Amniotic stem cell (primary cell): ENCODE measurements around the gene MED7.

Experiments
- DNase-seq: peaks from one replicate; lab custom pipeline; 2025; lab: John Stamatoyannopoulos, UW

The MED7 gene

DNA sequence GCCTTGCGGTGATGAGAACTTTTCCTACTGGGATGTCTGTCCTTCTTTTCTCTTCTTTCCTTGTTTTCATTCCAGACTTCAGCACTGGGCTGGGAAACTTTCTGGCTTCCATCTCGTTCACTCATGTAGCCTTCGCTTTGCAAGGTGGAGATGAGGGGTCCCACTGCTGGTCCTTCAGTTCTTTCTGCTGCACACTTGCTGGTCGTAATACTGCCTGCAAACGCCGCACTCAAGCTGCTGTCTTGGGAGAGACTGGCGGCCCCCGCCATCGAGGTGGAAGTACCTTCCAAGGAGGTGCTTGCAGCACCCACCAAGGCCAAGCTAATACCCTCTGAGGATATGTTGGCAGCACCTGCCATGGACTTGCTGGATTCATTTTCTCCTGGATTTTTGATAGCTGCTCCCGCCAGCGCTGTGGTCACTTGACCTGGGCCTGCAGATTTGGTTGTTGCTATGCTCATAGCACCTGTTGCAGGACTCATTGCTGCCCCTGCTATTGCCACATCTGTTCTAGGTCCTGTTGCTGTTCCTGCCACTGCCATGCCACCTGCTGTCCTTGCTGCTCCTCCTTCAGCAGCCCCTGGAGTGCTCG lies 20.4 kb upstream of the MED7 start:
- no peak for DNase-seq

DNA sequence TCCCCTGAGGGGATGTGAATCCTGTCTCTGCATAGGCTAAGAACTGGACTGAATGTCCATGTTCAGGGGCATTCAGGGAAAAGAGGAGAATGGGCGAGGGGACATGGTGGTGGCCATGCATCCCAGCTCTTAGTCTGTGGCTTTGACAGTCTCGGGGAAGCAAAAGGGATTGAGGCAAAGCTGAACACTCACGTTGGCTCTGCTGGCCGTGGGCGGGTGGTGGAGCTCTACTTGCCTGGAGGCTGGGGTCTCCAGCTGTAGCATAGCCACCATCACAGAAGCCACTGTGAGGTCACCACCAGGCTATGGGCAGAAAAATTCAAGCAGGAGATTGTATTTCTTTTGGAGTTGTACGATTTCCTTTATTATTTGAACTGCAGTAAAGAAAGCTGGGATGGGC lies 19.3 kb upstream of the MED7 start:
- no peak for DNase-seq

DNA sequence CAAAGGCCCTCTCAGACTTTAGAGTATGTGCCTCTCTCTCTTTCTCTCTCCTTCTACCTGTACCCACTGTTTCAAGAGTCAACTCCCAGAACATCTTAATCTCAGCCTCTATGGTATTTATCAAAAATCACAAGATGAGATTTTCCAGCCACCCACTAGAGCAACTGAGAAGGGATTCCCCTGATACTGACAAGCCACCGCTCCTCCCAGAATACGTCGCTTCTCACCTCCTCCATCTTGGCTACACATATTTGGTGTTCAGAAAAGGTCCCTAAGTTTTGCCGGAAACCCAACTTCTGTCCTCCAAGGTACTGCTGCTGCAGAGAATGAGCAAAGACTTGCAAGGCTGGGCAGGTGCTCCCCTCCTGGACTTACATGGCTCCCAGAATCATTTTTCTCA lies 17.3 kb upstream of the MED7 start:
- DNase-seq: no peak

DNA sequence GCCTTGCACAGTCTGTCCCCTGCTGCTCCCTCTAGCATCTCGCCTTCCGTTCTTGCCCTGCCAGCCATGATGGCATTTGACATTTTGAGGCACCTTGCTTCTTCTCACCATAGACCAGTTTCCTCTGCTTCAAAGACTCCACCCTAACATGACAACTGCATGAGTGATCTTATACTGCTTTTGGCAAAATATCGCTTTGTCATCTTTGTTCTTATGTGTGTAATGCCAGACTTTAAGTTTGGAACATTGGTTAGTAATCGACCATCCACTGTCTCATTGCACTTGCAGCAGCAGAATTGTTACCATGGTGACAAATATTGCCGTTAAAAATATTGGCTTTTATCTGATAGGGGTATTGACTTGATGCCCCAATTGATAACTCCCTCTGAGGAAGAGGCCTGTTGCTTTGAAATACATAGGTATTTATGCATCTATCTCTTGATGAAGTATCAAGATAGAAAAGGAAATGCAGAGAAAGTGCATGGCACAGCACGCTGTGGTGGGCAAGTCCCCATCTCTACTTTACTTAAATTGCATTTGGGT lies 16.6 kb upstream of the MED7 start:
- no peak for DNase-seq

DNA sequence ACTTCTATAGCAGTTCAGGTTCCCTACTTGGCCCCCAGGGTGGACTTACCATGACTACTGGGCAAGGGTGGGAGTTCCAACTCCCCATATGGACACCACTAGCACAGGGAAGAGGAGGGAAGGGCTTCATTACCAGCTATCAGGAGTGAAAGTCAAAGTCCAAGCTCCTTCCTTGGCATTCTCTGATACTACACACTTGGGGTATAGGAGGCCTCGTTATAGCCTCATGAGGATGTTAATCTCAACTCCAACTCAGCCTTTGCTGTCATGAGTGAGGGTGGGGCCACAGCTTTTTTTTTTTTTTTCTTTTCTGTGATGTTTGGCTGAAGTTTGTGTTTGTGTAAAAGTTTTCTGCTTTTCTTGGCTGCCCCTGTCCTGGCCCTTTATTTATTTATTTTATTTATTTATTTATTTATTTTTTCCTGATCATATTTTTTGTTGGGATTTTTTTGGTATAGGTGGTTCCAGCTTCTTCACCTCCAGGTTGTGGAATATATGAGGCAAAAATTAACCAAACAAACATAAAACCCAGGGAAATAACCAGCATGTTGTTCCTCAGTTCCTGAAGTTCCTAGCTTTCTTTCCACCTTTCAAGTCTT lies 14.7 kb upstream of the MED7 start:
- no peak for DNase-seq

DNA sequence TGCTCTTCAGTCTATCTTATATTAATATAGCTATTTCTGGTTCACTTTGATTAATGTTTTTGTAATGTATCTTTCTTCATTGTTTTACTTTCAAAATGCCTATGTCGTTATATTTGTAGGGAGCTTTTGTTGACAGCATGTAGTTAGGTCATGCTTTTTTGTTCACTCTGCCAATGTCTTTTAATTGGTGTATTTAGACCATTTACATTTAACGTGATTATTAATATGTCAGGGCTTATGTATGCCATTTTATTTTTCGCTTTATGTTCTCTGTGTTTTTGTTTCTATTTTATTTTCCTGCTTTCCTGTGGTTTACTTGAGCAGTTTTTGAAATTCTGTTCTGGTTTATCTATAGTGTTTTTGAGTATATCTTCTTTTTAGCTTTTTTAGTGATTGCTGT lies 12.6 kb upstream of the MED7 start:
- DNase-seq: no peak

DNA sequence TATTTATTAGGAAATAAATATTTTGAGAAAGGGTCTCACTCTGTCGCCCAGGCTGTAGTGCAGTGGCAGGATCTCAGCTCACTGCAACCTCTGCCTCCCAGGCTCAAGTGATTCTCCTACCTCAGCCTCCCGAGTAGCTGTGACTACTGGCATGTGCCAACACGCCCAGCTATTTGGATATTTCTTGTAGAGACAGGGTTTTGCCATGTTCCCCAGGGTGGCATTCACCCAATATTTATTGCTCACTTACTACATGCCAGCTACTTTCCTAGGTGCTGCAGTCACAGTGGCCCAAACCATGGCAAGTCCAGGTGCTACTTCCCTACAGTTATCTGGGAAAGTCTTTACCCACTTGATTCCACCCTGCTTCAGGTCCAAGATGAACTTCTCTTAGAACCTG lies 8.3 kb upstream of the MED7 start:
- DNase-seq: no peak

DNA sequence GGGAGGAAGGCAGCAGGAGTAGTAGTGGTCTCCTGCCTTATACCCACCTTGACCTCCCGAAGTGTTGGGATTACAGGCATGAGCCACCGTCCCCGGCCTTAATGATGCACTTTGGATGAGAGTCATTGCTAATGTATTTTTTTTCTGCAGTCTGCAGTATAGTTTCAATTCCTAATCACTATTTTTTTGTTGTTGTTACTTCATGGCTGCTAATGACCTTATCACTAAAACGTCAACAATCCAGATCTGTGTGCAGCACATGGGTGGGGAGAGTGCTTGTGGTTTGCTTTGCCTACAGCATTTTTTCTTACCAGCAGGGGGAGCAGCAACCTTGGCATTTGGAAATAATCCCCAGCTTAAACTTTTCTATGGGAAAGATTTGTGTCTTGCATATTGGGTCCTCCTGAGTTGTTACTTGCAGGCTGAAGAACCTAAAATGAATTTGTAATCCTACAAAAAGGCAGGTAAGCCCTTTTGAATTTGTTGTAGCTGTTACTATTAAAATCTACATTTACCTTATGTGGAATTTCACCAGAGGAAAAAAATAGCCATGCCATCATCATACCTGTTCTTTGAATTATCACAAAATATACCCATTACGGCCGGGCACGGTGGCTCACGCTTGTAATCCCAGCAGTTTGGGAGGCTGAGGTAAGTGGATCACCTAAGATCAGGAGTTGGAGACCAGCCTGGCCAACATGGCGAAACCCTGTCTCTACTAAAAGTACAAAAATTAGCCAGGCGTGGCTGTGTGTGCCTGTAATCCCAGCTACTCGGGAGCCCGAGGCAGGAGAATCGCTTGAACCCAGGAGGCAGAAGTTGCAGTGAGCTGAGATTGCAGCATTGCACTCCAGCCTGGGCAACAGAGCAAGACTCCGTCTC lies 6.3 kb upstream of the MED7 start:
- DNase-seq: peak; percentile 46

DNA sequence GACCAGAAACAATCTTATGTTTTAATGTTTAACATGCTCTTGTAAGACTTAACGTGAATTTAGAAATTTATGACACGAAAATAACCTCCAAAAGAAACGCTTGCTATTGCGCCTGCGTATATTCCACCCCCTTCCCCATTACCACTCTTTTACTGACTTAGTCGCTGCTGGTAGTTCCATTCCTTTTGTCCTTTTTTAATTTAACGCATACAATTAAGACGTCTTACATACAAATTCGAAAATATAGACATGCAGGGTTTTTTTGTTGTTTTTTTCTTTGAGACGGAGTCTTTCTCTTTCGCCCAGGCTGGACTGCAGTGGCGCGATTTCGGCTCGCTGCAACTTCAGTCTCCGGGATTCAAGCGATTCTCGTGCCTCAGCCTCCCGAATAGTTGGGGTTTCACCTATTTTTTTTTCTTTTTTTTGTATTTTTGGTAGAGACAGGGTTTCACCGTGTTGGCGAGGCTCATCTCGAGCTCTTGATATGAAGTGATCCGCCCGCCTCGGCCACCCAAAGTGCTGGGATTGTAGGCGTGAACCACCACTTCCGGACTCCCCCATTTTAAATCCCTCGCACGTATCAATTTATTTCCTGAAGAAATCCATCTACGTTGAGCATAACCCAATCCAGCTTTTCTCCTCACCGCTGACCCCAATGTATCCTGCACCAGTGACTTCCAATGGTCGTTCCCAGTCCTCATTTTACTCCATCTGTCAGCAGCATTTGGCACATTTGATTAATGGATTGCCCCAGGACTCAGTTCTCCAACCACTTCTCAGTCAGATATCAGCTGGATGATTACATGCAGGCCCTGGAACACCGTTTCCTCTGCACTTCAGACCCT lies 684 bp upstream of the MED7 start:
- peak; percentile 32 for DNase-seq

DNA sequence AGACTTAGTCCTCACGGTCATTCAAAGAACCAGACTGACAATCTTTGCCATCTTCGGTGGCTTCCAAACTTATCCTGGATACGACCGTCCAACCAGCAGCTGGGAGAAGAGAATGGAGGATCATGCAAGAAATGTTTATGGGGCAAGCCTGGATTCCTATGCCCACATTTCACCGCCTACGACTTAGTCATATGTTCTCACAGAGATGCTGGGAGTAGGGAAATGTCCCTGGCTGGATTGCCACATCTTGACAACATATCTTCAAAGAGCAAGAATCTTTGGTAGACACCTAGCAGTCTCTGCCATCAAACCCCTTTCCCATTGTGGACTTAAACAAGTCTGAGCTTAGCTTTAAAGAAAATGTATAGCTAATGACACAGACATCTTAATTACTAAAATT lies 5.0 kb downstream of the MED7 start:
- no peak for DNase-seq

DNA sequence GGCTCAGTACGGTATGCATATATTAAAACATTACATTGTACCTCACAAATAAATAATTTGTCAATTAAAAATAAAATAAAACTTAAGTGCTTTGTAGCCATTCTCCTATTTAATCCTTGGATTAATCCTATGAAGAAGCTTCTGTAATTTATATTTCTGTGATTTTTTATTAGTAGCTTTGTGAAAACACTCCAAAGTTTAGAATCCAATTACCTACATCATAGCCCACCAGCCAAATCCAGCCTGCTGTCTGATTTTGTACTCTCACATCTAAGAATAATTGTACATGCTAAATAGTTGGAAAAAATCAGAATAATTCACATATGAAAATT lies 10.4 kb downstream of the MED7 start:
- DNase-seq: no peak

DNA sequence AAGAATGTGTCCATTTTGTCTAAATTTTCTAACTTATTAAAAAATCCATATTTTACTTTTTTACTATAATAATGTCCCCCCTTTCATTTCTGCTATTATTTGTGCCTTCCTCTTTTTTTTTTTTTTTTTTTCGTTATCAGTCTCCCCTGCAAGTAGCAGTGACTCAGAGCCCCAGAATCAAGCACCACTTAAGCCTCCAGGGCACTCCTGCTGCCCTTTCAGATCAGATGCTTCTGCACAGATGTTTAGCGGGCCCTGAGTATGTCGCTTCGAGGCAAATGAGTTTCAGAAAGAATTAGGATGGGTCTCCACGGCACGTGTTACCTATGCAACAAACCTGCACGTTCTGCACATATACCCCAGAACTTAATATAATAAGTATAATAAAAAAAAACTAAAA lies 11.7 kb downstream of the MED7 start:
- DNase-seq: no peak

DNA sequence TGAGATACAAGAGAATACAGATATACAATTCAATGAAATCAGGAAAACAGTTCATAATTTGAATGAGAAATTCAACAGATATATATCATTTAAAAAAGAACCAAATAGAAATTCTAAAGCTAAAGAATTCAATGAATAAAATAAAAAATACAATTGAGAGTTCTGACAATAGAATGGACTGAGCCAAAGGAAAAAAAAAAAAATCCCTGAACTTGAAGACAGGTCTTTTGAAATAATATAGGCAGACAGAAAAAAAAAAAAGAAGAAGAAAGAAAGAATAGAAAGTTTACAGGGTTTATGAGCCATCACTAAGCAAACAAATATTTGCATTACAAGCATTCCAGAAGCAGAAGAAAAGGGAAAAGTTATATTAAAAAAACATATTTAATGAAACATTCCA lies 21.0 kb downstream of the MED7 start:
- no peak for DNase-seq

DNA sequence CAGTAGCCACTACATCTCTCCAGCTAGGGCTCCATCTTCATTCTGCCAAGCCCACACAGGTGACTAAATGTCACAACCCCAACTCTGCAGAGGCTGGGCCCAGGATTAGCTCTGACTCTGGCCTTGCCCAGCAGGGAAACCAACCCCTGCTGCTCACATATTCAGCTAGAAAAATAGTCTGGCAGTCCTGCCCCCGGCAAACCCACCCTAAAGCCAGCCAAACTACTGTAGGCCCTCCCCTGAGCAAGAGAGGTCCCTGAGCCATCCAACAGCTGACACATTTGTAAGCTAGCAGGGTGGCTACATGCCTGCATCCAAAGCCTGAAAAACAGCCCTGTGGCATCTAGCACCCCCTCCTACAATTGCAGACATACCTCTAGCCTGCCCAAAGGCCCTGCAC lies 22.6 kb downstream of the MED7 start:
- no peak for DNase-seq

DNA sequence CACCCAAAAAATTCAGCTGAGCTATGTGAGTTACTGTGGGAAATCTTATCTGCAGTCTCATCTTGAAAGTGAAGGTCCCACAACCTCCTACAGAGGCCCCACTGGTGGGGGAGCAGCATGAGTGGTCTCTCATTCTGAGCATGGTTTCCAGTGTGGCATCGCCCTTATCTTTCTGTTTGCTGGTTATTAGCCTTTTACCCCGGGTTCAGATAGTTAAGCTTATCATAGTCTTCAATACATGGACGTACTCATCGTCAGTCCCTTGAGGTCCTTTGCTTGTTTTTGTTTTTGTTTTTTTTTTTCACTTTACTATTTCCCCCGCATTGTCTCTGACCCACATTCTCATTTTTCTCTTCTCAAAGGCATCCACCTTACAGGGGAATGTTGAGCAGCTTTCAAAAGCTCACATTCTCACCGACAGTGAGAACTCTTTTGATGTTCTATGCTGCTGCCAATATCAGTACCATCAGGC lies 26.1 kb downstream of the MED7 start:
- DNase-seq: no peak

DNA sequence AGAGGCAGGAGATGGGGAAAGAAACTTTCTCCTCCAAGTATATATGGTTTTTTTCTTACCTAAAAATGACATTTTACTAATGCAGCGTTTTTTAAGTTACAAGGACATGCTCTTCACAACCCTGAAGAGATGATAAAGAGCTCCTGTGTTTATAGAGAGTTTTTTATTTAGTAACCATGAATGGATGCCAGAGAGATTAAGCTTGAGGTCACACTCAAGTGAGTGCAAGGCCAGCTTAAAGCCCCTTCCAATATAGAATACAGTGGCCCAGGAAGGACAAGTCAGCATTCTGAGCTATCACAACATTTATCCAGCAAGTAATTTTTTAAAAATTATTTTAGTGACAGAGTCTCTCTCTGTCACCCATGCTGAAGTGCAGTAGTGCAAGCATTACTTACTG lies 27.2 kb downstream of the MED7 start:
- DNase-seq: no peak

DNA sequence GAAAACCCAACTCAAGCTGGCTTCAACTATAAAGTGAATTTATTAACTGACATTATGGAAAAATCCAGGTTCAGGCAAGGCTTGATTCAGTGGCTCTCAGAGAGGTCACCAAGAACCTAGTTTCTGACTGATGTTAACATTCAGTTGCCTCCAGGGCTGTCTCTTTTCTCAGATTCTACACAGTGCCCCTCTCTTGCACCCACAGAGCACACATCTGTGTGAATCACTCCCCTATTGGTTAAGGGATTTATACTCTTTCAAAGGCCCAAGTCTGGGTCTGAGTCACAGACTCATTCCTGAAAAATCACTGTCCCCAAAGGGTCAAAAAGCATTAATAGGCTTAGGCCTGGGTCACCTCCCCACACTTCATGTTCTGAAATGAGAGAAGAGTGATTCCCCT lies 27.7 kb downstream of the MED7 start:
- no peak for DNase-seq

DNA sequence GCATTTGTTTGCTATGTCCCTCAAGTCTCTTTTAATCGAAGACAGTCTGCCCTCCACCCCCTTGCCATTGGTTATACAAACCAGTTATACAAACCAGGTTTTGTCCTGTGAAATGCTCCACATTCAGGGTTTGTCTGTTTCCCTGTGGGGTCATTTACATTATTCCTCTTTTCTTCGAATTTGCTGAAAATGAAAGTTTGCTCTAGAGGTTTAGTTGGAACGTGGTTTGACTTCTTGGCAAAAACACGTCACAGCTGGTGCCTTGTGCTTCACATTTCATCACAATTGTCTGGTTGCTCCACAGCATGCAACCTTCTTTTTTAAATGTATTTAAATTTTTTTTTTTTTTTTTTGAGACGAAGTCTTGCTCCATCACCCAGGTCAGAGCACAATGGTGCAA lies 29.7 kb downstream of the MED7 start:
- DNase-seq: no peak

DNA sequence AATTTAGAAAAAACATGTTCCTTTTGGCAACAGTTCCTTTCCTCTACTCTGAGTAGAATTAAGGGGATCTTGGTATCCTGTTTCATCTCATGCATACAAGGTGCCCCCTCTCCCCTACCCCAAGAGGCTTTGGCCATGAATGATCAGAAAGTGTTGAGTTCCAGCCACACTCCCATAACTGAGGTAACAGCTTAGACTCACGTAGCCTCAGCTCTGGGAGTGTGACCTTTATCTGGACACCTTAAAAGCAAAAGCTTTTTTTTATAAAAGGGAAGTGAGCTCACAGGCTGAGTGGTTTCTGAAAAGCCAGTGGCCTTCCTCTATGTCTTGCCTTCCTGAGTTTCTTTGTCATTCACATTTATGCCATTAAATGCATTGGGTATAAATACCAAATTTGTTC lies 32.9 kb downstream of the MED7 start:
- no peak for DNase-seq

DNA sequence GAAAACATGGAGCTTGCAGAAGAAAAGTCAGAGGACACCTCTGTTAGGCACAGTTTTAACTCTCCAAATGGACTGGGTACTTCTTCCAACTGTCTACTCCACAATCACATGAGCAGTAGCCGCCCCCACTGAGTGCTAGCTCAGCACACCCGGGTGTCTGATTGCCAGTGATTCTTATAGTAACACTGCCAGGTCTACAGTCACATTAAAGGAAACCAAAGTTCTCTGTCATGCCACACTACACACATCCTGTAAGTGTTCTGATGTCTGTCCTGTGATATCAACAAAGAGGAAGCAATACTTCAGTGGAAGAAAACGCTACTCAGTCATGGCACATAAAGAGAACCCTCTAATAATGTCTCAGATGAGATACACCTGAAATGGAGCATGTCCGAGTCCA lies 33.7 kb downstream of the MED7 start, which contains the start of gene HAVCR2:
Gene HAVCR2, minus strand, starts transcription at position 69 of the 400 bp plus-strand sequence. Its CDS starts 61 bp downstream, at position 8.
- no peak for DNase-seq

DNA sequence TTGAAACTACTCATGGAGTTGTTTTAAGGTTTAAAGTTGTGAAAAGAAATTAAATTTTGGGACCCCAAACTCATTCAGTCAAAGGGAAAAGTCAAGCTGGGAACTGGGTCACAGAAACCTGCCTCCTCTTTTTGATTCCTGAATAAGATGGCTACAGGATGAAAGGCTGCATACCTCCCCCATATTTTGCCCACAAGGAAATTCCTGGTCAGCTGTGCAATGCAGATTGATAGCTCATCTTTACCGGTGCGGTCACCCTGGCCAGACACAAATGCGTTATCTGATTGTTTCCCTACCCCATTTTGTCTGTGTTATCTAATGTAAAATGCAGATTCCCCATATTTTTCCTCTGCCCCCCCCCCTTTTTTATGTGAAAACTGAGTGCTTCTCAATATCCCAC lies 35.2 kb downstream of the MED7 start:
- DNase-seq: no peak
